DMS53 (cell line): ENCODE results near the gene SERINC5.

Experiments
- DNase-seq: peaks from one replicate; lab custom pipeline; 2025; lab: John Stamatoyannopoulos, UW

SERINC5 gene

DNA sequence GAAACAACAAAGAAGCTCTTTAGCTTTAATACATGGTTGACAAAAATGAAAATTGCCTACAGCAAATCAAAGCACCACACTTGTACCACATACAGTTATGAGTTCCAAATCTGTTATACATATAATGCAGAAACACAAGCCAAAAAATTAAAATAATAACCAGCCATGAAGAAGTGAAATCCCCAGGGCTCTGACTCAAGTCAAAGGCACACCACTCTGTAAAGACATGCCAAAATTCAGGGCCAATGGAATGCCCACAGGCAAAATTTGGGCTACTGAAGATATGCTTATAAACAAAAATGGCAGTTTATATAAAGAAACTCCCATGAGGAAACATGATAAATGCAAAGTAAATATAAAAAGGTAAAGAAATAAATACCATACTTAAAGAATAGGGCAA, 191.7 kb downstream of the SERINC5 start:
- no peak for DNase-seq
